Thymus (tissue), 11 donors: ENCODE results near the gene SCART1. TPM values are rescaled to one million over a fixed set of nuclear protein-coding genes. Genes with fewer than 3 reads are reported as not detected.
"Not testable (repeated sequence)": the region's sequence is repeated elsewhere in the genome, so short reads cannot be mapped to it uniquely, and the experiment has no call there.

Experiments
- DNase-seq, 9 donors: peaks; one replicate each; pipeline ENCODE4 v3.0.0-alpha.2; 2013; ENCODE audit warnings: low spot score in 9 of 9, low read depth in 6 of 9, missing footprints in 1 of 9
- H3K27ac ChIP-seq, 2 donors: one replicate each; pipeline ENCODE4 v1.5.1; 2013; ENCODE audit warnings: control low read depth in 1 of 2, low read depth in 1 of 2, low read length in 1 of 2, mild to moderate bottlenecking in 1 of 2, moderate library complexity in 1 of 2
- H3K27me3 ChIP-seq, 2 donors: one replicate each; pipeline ENCODE4 v1.5.1; 2013; ENCODE audit warnings: low read length in 1 of 2; ENCODE audit not compliant: control insufficient read depth in 2 of 2, insufficient read depth in 1 of 2
- H3K36me3 ChIP-seq, 2 donors: one replicate each; pipeline ENCODE4 v1.5.1; 2013; ENCODE audit warnings: low read length in 1 of 2, mild to moderate bottlenecking in 1 of 2, moderate library complexity in 1 of 2; ENCODE audit not compliant: control insufficient read depth in 2 of 2, insufficient read depth in 2 of 2
- H3K4me1 ChIP-seq, 2 donors: one replicate each; pipeline ENCODE4 v1.5.1; 2013; ENCODE audit warnings: low read length in 2 of 2; ENCODE audit not compliant: control insufficient read depth in 2 of 2, insufficient read depth in 2 of 2
- H3K4me3 ChIP-seq, 2 donors: one replicate each; pipeline ENCODE4 v1.5.1; 2013; ENCODE audit warnings: low read length in 2 of 2, control low read depth in 1 of 2, mild to moderate bottlenecking in 1 of 2
- H3K9me3 ChIP-seq, 2 donors: one replicate each; pipeline ENCODE4 v1.5.1; 2013; ENCODE audit warnings: low read length in 1 of 2, mild to moderate bottlenecking in 1 of 2; ENCODE audit not compliant: control insufficient read depth in 2 of 2, insufficient read depth in 1 of 2
- WGBS: extraction: QIAGEN DNeasy Blood & Tissue Kit; methylation state at CpG from one replicate; pipeline ENCODE4 v1.1.7; 2013; 5-methylcytosine and 5-hydroxymethylcytosine counted together
- polyA plus RNA-seq: library from polyadenylated mRNA; stranded (reverse); fragments of 200-250 nt; gene quantifications from one replicate; pipeline ENCODE4 v1.2.3, GENCODE V29; 2013
- total RNA-seq: library from RNA; stranded (reverse); fragments of 120-200 nt; gene quantifications from one replicate; pipeline ENCODE4 v1.2.4, GENCODE V29; 2013
- donor health status: healthy.

The SCART1 gene
- total and polyA plus RNA-seq, 2 donors, result 0.94 to 1.6 TPM

DNA sequence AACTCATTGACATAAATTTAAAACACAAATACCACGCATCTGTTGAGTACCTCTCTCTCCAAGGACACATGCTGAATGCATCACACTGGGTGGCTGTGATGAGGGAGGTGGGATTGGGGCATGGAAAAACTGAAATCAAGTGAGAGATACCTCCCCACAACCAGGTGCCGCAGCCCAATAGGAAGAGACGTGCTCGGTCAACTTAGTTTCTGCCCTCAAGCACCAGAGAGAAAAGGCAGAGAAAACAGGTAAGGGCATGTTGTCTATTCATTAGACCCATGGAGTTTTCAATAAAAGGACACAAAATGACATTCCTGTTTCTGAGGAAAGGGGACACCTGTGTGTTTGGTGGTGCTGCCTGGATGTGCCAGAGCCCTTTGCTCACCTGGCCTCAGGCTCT is 24.2 kb upstream of the SCART1 start:
- H3K27me3 ChIP-seq, H3K36me3 ChIP-seq, H3K27ac ChIP-seq, H3K4me3 ChIP-seq, H3K9me3 ChIP-seq, H3K4me1 ChIP-seq, DNase-seq: not testable (repeated sequence)
- 83% methylated on average over 4 of the region's 4 CpGs for WGBS

DNA sequence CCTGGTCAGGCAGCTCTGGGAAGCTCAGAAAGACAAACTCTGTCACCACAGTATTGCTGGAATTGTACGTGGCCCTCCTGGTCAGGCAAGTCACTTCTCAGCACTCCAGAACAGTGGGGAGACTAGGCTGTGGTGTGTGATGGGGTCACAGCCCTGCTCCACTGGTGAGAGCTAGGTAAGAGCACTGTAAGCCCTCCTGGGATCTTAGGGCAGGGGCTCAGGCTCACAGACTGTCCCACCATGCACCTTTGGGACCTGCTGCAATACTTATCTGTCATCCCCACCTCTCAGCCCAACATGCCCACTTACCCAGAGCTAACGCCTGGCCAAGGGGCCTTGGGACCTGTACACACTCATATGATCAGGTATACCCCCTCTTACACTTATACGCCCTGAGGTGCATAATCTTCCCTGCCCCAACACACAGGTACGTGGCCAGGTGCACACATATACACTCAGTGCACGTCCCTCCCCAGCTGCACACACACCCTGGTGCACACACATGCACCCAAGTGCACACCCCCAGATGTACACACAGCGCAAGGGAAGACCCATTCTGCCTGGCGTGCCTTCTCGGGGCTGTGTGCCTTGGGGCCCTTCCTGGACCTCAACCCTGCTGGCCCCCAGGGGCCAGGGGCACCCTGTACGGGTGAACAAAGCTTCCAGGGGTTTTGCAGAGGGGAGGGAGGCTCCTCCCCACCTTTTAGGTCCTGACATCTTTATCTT is 21.7 kb upstream of the SCART1 start:
- DNase-seq, H3K27me3 ChIP-seq, H3K4me3 ChIP-seq: not testable (repeated sequence)

GRCh38 chr10:133432789-133433188 is 21.0 kb upstream of the SCART1 start:
- H3K4me1 ChIP-seq, H3K27me3 ChIP-seq, H3K4me3 ChIP-seq, H3K27ac ChIP-seq, DNase-seq, H3K9me3 ChIP-seq, H3K36me3 ChIP-seq: not testable (repeated sequence)
- 81% methylated on average over 15 of the region's 25 CpGs for WGBS

More for the DNA sequence above, 21.7 kb upstream of the SCART1 start:
- not testable (repeated sequence) for H3K4me1 ChIP-seq, H3K9me3 ChIP-seq, H3K36me3 ChIP-seq, H3K27ac ChIP-seq
- 86% methylated on average over 6 of the region's 9 CpGs for WGBS

- WGBS, result 84% methylated on average over 11 of the region's 11 CpGs
- H3K36me3 ChIP-seq, result no peaks in the 10 kb centered on the region
- H3K4me1 ChIP-seq, result peaks cover 0 to 12% of the 10 kb centered on the region in 2 donors
- peaks cover 0 to 1% of the 10 kb centered on the region in 2 donors for H3K9me3 ChIP-seq
- H3K4me3 ChIP-seq, result no peak overlapping the region
- H3K27me3 ChIP-seq, result no peaks in the 10 kb centered on the region
- no peak overlapping the region for H3K27ac ChIP-seq
- DNase-seq, result peak in 8 of 9 donors; percentile 13 to 71 (median 40)
Observed at GRCh38 chr10:133438711-133439273, 15.0 kb upstream of the SCART1 start.

DNA sequence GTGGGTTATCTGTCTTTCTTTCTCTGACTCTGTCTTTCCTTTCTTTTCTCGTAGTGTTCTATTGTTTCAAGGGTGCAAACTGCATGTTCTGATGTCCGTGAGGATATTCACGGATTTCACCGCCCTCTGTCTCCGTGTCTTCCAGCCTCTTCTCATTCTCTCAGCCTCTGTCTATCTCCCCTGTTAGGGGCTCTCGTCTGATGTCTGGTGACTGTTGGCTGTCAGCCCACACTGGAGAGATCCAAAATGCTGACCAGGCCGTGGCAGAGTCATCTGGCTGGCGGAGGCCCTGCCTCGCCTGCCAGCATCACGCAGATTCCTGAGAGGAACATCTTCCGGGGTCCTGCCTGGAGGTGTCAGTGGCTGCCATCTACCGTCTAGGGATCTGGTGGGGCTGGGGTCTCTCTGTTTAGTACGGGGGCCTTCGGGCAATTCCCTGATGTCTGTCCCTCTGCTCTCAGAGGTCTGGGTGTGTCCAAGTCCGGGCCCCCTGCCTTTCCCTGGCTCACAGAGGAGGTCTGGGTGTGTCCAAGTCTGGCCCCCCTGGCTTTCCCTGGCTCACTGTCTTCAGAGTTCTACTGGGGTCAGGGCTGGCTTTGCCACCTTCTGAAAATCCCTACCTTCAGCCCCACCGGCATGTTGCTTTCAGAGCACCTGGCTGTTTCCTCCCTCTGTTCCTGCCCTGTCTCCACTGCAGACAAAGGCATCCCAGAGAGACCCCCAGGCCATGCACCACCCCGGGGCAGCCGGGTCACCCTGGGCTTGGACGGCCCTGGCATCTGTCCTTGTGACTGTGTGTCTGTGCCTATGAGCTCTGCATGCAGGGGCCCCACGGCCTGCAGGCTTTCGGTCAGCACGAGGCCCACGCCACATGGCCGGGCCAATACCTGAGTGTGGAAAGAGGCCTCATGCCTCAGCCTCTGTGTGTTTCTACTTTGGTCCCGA is 14.0 kb upstream of the SCART1 start:
- Histone ChIP-seq H3K4me1 (peaks cover 0 to 12% of the 10 kb centered on the region in 2 donors), H3K9me3 (peaks cover 0 to 4% of the 10 kb centered on the region in 2 donors), H3K27ac (no peak overlapping the region), H3K4me3 (no peak overlapping the region), H3K36me3 (no peaks in the 10 kb centered on the region), H3K27me3 (no peaks in the 10 kb centered on the region)
- no peak for DNase-seq
- 96% methylated on average over 25 of the region's 25 CpGs for WGBS

DNA sequence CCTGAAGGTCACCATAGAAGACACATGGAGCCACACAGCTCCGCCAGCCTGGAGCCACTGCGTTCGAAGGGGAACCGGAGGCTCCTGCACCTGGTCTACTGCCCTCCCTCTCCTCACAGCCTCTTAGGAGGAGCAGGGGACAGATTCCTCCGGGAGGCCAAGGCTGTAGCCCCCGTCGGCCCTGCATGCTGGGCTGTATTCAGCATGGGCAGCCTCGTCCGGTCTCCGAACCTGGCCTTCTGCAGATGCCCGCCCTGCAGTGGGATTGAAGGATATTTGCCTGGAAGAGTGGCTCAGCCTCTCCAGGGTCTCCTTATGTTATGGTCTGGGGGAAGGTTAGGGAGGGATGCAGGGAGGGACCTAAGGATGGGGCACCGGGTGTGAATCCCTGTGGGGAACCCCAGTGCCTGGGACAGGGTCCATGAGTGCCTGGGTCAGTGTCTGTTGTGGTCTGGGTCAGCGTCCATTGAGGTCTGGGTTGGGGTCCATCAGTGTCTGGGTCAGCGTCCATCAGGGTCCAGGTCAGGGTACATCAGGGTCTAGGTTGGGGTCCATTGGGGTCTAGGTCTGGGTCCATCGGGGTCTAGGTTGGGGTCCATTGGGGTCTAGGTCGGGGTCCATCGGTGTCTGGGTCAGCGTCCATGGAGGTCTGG is 13.0 kb upstream of the SCART1 start:
- DNase-seq, result no peak

GRCh38 chr10:133441356-133441755 is 12.4 kb upstream of the SCART1 start:
- H3K36me3 ChIP-seq, H3K9me3 ChIP-seq, H3K4me3 ChIP-seq, DNase-seq, H3K27me3 ChIP-seq, H3K27ac ChIP-seq: not testable (repeated sequence)
- peaks cover 0 to 12% of the 10 kb centered on the region in 2 donors for H3K4me1 ChIP-seq
- WGBS, result 92% methylated on average over 14 of the region's 21 CpGs

More for the DNA sequence above, 13.0 kb upstream of the SCART1 start:
- Histone ChIP-seq H3K4me1 (peaks cover 0 to 12% of the 10 kb centered on the region in 2 donors), H3K36me3 (no peaks in the 10 kb centered on the region), H3K4me3 (no peak overlapping the region), H3K9me3 (peaks cover 8% of the 10 kb centered on the region in 2 donors), H3K27me3 (no peaks in the 10 kb centered on the region), H3K27ac (no peak overlapping the region)
- 99% methylated on average over 18 of the region's 18 CpGs for WGBS

DNA sequence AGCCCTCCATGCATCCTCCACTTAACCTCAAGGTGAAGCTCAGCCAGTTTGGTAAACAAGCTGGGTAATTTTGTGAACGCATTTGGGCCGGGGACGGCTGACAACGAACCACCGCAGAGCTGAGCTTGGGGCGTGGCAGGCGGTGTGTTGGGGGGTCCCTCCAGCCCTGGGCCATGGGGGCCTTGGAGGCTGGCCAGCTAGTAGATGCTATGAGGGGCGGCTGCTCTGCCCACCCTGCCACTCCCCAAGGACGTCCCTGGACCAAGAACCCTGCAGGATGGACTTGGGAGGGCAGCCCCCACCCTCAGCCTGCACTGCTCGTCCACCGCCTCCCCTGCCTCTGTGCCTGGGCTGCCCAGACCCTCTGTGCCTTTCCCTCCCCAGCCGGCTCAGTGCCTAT is 12.0 kb upstream of the SCART1 start:
- H3K27me3 ChIP-seq, result no peaks in the 10 kb centered on the region
- H3K4me3 ChIP-seq, result no peak overlapping the region
- H3K36me3 ChIP-seq, result no peaks in the 10 kb centered on the region
- no peak for DNase-seq
- H3K9me3 ChIP-seq, result peaks cover 8 to 13% of the 10 kb centered on the region in 2 donors
- H3K27ac ChIP-seq, result no peak overlapping the region
- WGBS, result 92% methylated on average over 12 of the region's 12 CpGs
- peaks cover 0 to 12% of the 10 kb centered on the region in 2 donors for H3K4me1 ChIP-seq
